ENCODE data around the gene IFRD2.

Gene IFRD2

GRCh38 chr3:50292159-50293078 is at the start of gene IFRD2:
TSS of gene IFRD2 (minus strand) at chr3:50292429. CDS start at chr3:50292274, 155 bp downstream.
- peak; percentile 86 to 93 for DNase-seq (ENCODE audit: low read depth in 2 of 2)

GRCh38 chr3:50341537-50341936 is 49.3 kb upstream of the IFRD2 start:
- DNase-seq (ENCODE audit: low read depth in 2 of 2): no peak

- peak in 1 of 2 donors; percentile 71 for DNase-seq (ENCODE audit: low read depth in 2 of 2)
Observed at GRCh38 chr3:50340448-50341329, 48.5 kb upstream of the IFRD2 start, which contains the start of gene RASSF1. TSS of gene RASSF1 (minus strand) at chr3:50340836. CDS start at chr3:50340805, 31 bp downstream.

- no peak for DNase-seq (ENCODE audit: low read depth in 2 of 2)
Observed at GRCh38 chr3:50340147-50340447, 47.9 kb upstream of the IFRD2 start.

- no peak for DNase-seq (ENCODE audit: low read depth in 2 of 2)
Observed at GRCh38 chr3:50339485-50340146, 47.4 kb upstream of the IFRD2 start.

- no peak for DNase-seq (ENCODE audit: low read depth in 2 of 2)
Observed at GRCh38 chr3:50338965-50339364, 46.7 kb upstream of the IFRD2 start.

- peak; percentile 94 to 97 for DNase-seq (ENCODE audit: low read depth in 2 of 2)
Observed at GRCh38 chr3:50337175-50337861, 45.1 kb upstream of the IFRD2 start.

- no peak for DNase-seq (ENCODE audit: low read depth in 2 of 2)
Observed at GRCh38 chr3:50336452-50337174, 44.4 kb upstream of the IFRD2 start.

GRCh38 chr3:50334339-50335075 is 42.3 kb upstream of the IFRD2 start:
- DNase-seq (ENCODE audit: low read depth in 2 of 2): no peak

GRCh38 chr3:50333744-50334328 is 41.6 kb upstream of the IFRD2 start:
- no peak for DNase-seq (ENCODE audit: low read depth in 2 of 2)

GRCh38 chr3:50331364-50331907 is 39.2 kb upstream of the IFRD2 start:
- DNase-seq (ENCODE audit: low read depth in 2 of 2): no peak

GRCh38 chr3:50330330-50330729 is 38.1 kb upstream of the IFRD2 start:
- DNase-seq (ENCODE audit: low read depth in 2 of 2): no peak

- peak; percentile 91 to 95 for DNase-seq (ENCODE audit: low read depth in 2 of 2)
Observed at GRCh38 chr3:50327943-50328691, 35.9 kb upstream of the IFRD2 start, which contains the start of gene TUSC2. TSS of gene TUSC2 (minus strand) at chr3:50328223. CDS start at chr3:50328099, 124 bp downstream.

GRCh38 chr3:50327129-50327528 is 34.9 kb upstream of the IFRD2 start:
- no peak for DNase-seq (ENCODE audit: low read depth in 2 of 2)

- no peak for DNase-seq (ENCODE audit: low read depth in 2 of 2)
Observed at GRCh38 chr3:50326182-50326541, 33.9 kb upstream of the IFRD2 start.

- DNase-seq (ENCODE audit: low read depth in 2 of 2): no peak
Observed at GRCh38 chr3:50325497-50326181, 33.4 kb upstream of the IFRD2 start.

- no peak for DNase-seq (ENCODE audit: low read depth in 2 of 2)
Observed at GRCh38 chr3:50325113-50325480, 32.9 kb upstream of the IFRD2 start.

All from activated CD4-positive, alpha-beta T cell treated with anti-CD3 and anti-CD28 coated beads for 24 hours (primary cell).